KMS-11 (cell line): ENCODE measurements around the gene TAF1C.
"Not testable (repeated sequence)": the region's sequence is repeated elsewhere in the genome, so short reads cannot be mapped to it uniquely, and the experiment has no call there.

ENCODE experiments used
- H2AFZ ChIP-seq: fragments of 200-600 bp; sonication (generic); 2 replicates; pipeline ENCODE4 v1.6.1; 2016; ENCODE audit warnings: antibody characterized with exemption, mixed run types, low read depth
- H3K27ac ChIP-seq: fragments of 200-600 bp; sonication (generic); 2 replicates; pipeline ENCODE4 v1.6.1; 2016; ENCODE audit warnings: mild to moderate bottlenecking, mixed run types
- H3K27me3 ChIP-seq: fragments of 200-600 bp; sonication (generic); 2 replicates; pipeline ENCODE4 v1.6.1; 2017; ENCODE audit warnings: mild to moderate bottlenecking, low read depth, mixed run types, moderate library complexity; ENCODE audit not compliant: insufficient read depth
- H3K36me3 ChIP-seq: fragments of 200-600 bp; sonication (generic); 2 replicates; pipeline ENCODE4 v1.6.1; 2017; ENCODE audit warnings: mild to moderate bottlenecking, mixed run types; ENCODE audit not compliant: insufficient read depth
- H3K4me1 ChIP-seq: fragments of 200-600 bp; sonication (generic); 2 replicates; pipeline ENCODE4 v1.6.1; 2016; ENCODE audit warnings: mild to moderate bottlenecking, low read depth, mixed run types; ENCODE audit not compliant: poor library complexity, severe bottlenecking
- H3K4me2 ChIP-seq: fragments of 200-600 bp; sonication (generic); 2 replicates; pipeline ENCODE4 v1.7.0; 2016; ENCODE audit warnings: mild to moderate bottlenecking, mixed run types
- H3K4me3 ChIP-seq: fragments of 200-600 bp; sonication (generic); IDR thresholded peaks from 2 replicates; pipeline ENCODE4 v1.6.1; 2017; ENCODE audit warnings: low read depth, low read length, mixed read lengths; ENCODE audit not compliant: insufficient read depth
- H3K79me2 ChIP-seq: fragments of 200-600 bp; sonication (generic); 2 replicates; pipeline ENCODE4 v1.6.1; 2016; ENCODE audit warnings: low read depth, mixed run types; ENCODE audit not compliant: insufficient read depth
- H3K9ac ChIP-seq: fragments of 200-600 bp; sonication (generic); 2 replicates; pipeline ENCODE4 v1.6.1; 2016; ENCODE audit warnings: mild to moderate bottlenecking, mixed run types
- H4K20me1 ChIP-seq: fragments of 200-600 bp; sonication (generic); 2 replicates; pipeline ENCODE4 v1.6.1; 2016; ENCODE audit warnings: mild to moderate bottlenecking, mixed run types; ENCODE audit not compliant: insufficient read depth
- TF ChIP-seq, protein P1 (sequence below): fragments of 200-600 bp; sonication (generic); conservative IDR thresholded peaks from 2 replicates; pipeline ENCODE4 v1.6.1; 2017; ENCODE audit warnings: low read depth, mild to moderate bottlenecking, antibody characterized with exemption, low read length, moderate library complexity, mixed read lengths

Gene TAF1C

DNA sequence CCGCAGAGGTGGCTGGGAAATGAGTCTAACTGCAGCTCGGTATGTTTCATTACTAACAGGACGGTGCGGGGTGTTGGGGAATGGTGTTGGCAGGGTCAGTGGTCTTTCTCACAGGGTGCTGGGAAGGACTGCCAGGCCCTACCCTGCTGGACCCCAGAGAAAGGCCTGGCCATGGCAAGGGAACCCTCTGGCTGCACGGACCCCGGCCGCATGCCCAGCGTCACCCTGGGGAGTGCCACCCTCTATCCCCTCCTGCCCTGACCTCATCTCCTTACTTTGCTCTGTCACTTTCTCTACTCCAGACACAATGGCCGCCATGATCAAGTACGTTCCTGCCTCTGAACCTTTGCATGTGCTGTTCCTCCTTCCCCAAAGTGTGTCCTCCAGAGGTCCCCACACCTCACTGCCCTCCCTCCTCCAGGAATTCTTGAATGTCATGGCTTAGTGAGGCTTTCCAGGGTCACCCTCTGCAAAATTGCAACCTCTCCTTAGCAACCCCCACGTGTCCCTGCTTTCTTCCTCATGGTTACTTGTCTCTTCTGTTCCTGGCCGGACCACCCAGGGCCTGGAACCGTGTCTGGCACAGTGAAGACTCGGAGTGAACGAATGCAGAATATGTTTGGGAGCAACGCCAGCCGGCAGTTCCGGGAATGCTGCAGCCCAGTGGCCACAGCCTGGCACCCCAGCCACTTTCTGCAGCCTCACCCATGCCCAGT lies 19.3 kb upstream of the TAF1C start:
- Histone ChIP-seq H3K79me2 (no peaks in the 10 kb centered on the region), H2AFZ (no peak overlapping the region), H3K4me1 (no peaks in the 10 kb centered on the region), H3K36me3 (no peaks in the 10 kb centered on the region), H3K4me3 (no peak overlapping the region), H3K27me3 (peaks cover 16% of the 10 kb centered on the region; the same call in 1 of the 2 replicates), H3K9ac (no peak overlapping the region), H3K27ac (no peak overlapping the region), H4K20me1 (no peaks in the 10 kb centered on the region), H3K4me2 (no peak overlapping the region)
- TF ChIP-seq, protein P1, sequence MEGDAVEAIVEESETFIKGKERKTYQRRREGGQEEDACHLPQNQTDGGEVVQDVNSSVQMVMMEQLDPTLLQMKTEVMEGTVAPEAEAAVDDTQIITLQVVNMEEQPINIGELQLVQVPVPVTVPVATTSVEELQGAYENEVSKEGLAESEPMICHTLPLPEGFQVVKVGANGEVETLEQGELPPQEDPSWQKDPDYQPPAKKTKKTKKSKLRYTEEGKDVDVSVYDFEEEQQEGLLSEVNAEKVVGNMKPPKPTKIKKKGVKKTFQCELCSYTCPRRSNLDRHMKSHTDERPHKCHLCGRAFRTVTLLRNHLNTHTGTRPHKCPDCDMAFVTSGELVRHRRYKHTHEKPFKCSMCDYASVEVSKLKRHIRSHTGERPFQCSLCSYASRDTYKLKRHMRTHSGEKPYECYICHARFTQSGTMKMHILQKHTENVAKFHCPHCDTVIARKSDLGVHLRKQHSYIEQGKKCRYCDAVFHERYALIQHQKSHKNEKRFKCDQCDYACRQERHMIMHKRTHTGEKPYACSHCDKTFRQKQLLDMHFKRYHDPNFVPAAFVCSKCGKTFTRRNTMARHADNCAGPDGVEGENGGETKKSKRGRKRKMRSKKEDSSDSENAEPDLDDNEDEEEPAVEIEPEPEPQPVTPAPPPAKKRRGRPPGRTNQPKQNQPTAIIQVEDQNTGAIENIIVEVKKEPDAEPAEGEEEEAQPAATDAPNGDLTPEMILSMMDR = no peak

GRCh38 chr16:84205123-84205522 lies 18.3 kb upstream of the TAF1C start:
- not testable (repeated sequence) for H3K4me1 ChIP-seq, H3K79me2 ChIP-seq, H3K4me3 ChIP-seq, H3K36me3 ChIP-seq, H2AFZ ChIP-seq, H4K20me1 ChIP-seq, H3K4me2 ChIP-seq, H3K27ac ChIP-seq, H3K9ac ChIP-seq
- H3K27me3 ChIP-seq = peaks cover 19% of the 10 kb centered on the region; the same call in 1 of the 2 replicates

- not testable (repeated sequence) for H4K20me1 ChIP-seq, H3K36me3 ChIP-seq, H2AFZ ChIP-seq, H3K4me3 ChIP-seq, H3K9ac ChIP-seq, H3K27ac ChIP-seq, H3K4me1 ChIP-seq, H3K79me2 ChIP-seq, H3K4me2 ChIP-seq
- H3K27me3 ChIP-seq = peaks cover 23% of the 10 kb centered on the region; the same call in 1 of the 2 replicates
Observed at GRCh38 chr16:84204551-84204950, 17.7 kb upstream of the TAF1C start.

DNA sequence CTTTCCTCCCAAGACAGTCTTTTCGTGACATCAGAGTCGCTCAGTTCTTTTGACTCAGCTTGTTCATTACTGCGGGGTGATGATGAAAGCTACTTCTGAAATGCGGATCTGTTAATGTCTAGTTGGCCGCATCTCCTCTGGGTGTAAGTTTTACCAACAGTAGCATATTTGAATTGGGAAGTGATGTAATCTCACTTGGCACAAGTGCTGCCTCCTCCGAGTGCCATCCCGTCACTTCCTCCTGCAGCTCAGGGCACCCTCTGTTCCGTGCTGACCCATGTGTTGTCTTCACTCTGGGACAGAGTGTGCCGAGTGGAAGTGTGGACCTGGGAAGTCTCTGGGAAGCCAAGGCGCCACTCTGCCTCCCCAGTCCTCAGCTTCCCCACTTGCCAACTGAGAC lies 13.0 kb upstream of the TAF1C start:
- Histone ChIP-seq H3K4me2 (no peak overlapping the region), H3K79me2 (no peaks in the 10 kb centered on the region), H2AFZ (no peak overlapping the region), H3K27ac (no peak overlapping the region), H3K27me3 (peaks cover 35% of the 10 kb centered on the region; the same call in 1 of the 2 replicates), H4K20me1 (no peaks in the 10 kb centered on the region), H3K9ac (no peak overlapping the region), H3K4me3 (no peak overlapping the region), H3K4me1 (no peaks in the 10 kb centered on the region), H3K36me3 (no peaks in the 10 kb centered on the region)
- TF ChIP-seq, protein P1 = no peak

- Histone ChIP-seq H4K20me1 (no peaks in the 10 kb centered on the region), H3K27ac (no peak overlapping the region), H3K4me3 (no peak overlapping the region), H3K4me2 (no peak overlapping the region), H3K27me3 (peaks cover 35% of the 10 kb centered on the region; the same call in 1 of the 2 replicates), H3K4me1 (no peaks in the 10 kb centered on the region), H3K9ac (no peak overlapping the region), H3K79me2 (no peaks in the 10 kb centered on the region), H2AFZ (no peak overlapping the region), H3K36me3 (no peaks in the 10 kb centered on the region)
- TF ChIP-seq, protein P1 = no peak
Observed at GRCh38 chr16:84199097-84199496, 12.2 kb upstream of the TAF1C start.
